Activated CD4-positive, CD25-positive, alpha-beta regulatory T cell treated with anti-CD3 and anti-CD28 coated beads, Interleukin-2, amount 50 U/mL, for 72 hours (primary cell): Measurements from ENCODE around the gene COA5.
"Not testable (repeated sequence)": the region's sequence is repeated elsewhere in the genome, so short reads cannot be mapped to it uniquely, and the experiment has no call there.

Experiments
- DNase-seq: peaks from one replicate; pipeline ENCODE4 v3.0.0; 2021

COA5 gene

GRCh38 chr2:98605076-98605475 lies 3.2 kb downstream of the COA5 start:
- no peak for DNase-seq

- no peak for DNase-seq
Measured at GRCh38 chr2:98604547-98604946, 3.8 kb downstream of the COA5 start.

- no peak for DNase-seq
Measured at GRCh38 chr2:98601532-98602132, 6.7 kb downstream of the COA5 start.

DNA sequence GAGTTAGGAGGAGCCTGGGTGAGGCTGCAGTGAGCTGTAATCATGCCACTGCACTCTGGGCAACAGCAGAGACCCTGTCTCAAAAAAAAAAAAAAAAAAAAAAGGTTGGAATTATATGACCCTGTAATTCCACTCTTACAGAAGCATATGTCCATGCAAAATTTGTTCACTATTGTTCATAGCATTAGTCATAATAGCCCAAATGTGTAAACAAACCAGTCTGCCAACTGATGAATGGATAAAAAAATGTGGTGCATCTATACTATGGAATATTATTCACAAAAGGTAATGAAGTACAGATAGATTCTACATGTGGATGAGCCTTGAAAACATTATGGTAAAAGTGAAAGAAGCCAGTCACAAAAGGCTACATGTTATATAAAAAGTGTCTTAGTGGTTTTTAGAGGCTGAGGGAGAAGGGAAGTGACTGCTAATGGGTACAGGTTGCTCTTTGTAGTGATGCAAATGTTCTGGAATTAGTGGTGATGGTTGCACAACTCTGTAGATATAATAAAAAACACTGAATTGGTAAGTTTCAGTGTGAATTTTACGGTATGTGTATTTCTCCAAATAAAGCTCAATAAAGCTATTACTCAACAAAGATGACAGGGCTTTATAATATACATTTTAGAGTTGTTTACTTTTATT lies 9.4 kb downstream of the COA5 start:
- no peak for DNase-seq

DNA sequence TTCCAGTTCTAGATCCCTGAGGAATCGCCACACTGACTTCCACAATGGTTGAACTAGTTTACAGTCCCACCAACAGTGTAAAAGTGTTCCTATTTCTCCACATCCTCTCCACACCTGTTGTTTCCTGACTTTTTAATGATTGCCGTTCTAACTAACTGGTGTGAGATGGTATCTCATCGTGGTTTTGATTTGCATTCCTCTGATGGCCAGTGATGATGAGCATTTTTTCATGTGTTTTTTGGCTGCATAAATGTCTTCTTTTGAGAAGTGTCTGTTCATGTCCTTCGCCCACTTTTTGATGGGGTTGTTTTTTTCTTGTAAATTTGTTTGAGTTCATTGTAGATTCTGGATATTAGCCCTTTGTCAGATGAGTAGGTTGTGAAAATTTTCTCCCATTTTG lies 13.6 kb downstream of the COA5 start:
- DNase-seq = not testable (repeated sequence)

- DNase-seq = no peak
Measured at GRCh38 chr2:98592565-98592964, 15.7 kb downstream of the COA5 start.

- DNase-seq = no peak
Measured at GRCh38 chr2:98589489-98589888, 18.8 kb downstream of the COA5 start.

DNA sequence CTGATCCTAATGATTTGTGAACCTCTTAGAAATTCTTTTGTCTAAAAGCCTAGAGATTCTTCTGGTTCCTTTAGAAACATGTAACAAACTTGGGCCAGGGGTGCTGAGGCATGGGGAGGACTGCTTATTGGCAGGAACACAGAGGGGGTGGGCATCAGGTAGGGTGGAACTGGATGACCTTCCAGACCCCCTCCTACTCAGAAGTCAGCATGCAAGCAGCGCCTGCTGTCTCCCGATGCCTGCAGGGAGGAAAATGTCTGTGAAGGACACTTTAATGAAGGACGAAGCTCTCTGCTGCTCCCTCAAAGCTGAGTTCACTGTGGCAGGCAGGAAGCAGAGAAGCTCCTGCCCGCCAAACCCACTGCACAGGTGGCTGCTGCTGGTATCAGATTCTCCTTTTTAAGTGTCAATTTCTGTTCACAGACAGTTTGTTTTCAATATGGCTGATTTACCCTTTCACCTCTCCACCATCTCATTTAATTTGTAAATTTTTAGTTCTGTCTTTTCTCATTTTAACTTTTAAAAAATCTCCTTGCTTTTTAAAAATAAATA lies 19.4 kb downstream of the COA5 start:
- DNase-seq = no peak

GRCh38 chr2:98586551-98587140 lies 21.7 kb downstream of the COA5 start:
- no peak for DNase-seq

DNA sequence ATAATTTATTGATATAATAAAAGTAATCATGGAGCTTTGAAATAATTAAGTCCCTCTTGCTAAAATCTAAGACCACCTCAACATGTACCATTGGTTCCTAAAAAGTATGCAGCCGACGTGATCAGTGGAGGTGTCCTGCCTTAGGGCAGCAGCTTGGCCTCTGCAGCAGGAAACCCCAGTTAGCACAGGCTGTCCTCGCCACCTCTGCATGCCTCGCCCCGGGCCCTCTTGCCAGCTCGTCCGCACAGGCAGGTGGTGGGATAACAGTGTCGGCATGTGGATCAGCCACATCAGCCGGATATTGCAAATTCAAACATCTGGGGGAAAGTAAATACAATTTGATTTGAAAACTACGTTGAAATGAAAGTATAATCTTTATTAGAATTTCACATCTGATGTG lies 22.9 kb downstream of the COA5 start:
- no peak for DNase-seq

- no peak for DNase-seq
Measured at GRCh38 chr2:98583816-98584618, 24.3 kb downstream of the COA5 start.

DNA sequence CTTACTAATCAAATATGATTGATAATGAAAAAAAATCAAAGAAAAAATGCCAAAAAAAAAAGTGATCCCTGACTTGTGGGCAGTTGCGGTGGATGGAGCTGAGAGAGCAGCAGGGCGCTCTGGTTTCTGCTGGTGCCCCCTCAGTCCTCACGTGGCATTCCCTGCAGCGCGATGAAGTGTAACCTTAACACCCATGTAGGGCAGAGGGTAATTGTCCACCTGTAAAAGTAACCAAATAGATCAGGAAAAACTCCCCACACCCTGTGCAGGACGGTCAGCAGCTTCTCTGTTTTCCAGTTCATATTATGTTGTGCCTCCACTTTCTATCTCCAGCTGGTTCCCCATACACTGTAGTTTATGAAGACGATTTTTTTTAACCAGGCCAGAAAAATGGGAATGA lies 25.0 kb downstream of the COA5 start:
- no peak for DNase-seq

- DNase-seq = no peak
Measured at GRCh38 chr2:98582523-98582922, 25.8 kb downstream of the COA5 start.

GRCh38 chr2:98580656-98581284 lies 27.5 kb downstream of the COA5 start:
- DNase-seq = no peak

GRCh38 chr2:98579926-98580325 lies 28.4 kb downstream of the COA5 start:
- no peak for DNase-seq

- no peak for DNase-seq
Measured at GRCh38 chr2:98578231-98578630, 30.1 kb downstream of the COA5 start.

DNA sequence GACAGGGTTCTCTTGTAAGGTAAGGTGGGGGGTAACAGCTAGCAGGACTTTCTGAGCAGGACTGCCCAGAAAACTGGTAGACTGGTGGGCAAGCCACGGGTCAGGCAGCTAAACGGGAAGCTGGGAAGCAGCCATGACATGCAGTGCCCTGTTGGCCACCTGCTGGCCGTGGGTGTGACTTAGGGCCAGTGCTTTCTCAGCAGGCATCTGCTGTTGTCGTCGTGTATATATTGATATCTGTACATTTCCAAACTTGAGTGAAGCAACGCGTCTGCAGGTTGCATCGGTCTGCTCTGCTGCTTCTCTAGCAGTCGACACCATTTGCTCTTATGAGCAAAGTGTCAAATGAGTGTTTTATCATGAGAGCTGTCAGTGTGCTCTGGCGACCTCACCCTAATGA lies 31.0 kb downstream of the COA5 start:
- DNase-seq = no peak

- no peak for DNase-seq
Measured at GRCh38 chr2:98576666-98577312, 31.5 kb downstream of the COA5 start.

GRCh38 chr2:98573426-98573825 lies 34.9 kb downstream of the COA5 start:
- no peak for DNase-seq

DNA sequence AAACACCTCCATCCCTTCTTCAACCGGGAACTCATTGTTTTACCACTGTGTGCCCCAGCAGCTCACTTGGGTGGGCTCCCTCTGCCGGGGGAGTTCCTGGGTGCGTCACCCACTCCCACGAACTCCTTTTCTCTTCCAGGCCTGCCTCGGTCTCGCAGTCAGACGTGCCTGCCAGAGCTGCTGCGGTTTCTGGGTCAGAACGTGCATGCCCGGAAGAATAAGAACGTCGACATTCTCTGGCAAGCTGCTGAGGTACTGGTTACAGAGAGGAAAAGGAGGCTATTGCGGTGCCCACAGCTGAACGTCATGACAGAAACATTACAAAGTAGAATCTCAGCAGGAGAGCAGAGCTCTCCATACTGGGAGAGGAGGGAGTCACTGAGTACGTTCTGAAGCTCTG lies 35.6 kb downstream of the COA5 start:
- DNase-seq = no peak

- no peak for DNase-seq
Measured at GRCh38 chr2:98572211-98572610, 36.1 kb downstream of the COA5 start.

GRCh38 chr2:98571796-98572195 lies 36.5 kb downstream of the COA5 start:
- no peak for DNase-seq
